NCI-H510A (cell line): ENCODE results near the gene PTCH1.
A peak's percentile ranks its signal among the peaks of the same experiment; 100 is the strongest.

Source experiments
- DNase-seq: peaks from one replicate; lab custom pipeline; 2025; lab: John Stamatoyannopoulos, UW

Gene PTCH1

DNA sequence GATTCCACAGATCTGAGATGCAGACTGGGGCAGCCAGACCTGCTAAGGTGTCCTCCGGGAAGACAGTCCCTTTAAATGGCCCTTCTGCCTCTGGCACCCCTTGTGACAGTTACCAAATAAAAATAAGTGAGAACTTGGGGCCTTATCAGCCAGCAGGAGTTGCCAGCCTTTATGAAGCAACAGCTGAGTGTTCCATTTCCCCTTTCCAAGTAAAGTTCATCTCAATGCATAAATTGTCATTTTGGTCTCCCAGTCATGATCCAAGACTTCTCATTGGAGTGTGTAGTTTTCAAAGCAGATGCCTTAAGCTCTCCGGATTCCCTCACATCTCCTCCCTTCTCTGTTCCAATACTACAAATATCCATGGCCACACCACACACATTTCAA is 4.1 kb downstream of the PTCH1 start:
- no peak for DNase-seq

GRCh38 chr9:95511952-95512708 is 4.6 kb downstream of the PTCH1 start:
- DNase-seq = no peak

DNA sequence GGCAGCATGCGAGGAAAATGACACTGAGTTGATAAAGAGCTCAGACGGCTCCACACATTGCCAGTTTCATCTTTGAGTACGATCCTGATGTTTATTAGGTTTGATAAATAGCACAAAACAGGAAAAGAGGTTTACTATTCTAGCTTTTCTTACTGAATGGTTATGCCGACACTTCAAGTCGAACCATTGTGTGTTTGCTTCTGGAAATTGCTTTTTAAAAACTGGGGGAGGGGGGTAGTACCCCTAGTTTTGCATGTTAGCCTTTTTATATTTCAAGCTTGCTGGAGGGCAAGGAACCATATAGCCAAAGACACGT is 5.2 kb downstream of the PTCH1 start:
- no peak for DNase-seq

DNA sequence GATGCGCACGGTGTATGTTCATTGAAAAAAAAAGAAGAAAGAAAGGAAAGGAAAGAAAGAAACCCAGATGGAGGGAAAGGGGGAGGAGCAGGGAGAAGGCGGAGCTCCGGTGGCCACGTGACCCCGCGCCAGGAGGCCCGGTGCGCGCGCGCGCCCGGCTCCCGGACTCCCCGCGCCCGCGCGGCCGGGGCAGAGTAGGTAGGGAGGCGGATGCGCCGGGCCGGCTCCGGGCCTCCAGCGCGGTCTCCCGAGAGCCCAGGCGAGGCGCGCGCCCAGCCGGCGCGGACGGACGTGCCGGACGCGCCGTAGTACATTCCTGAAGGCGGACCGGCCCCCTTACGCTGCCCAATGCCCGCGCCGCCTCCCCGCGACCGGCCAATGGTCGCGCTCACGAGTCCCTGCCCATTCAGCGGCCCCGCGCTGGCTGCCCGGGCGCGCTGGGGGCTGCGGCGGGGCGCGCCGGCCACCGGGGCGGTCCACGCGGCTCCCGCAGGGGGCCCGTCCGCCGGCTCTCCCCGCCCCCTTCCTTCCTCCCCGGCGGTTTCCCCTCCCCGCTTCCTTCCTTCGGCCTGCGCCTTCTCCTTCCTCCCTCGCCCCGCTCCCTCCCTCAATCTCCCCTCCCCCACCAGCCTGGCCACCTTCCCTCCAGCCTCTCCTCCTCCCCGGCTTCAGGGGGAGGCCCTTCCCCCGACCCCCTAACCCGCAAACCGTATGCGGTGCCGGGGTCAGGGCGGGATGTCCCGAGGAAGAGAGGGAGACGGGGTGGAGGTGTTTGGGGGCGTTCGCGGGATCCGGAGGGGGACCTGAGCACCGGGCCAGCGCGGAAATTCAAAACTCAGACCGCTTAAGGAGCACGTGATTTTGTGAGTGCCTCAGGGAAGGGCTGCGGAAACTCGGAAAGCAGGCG is 5.8 kb downstream of the PTCH1 start:
- DNase-seq = peak; percentile 93

DNA sequence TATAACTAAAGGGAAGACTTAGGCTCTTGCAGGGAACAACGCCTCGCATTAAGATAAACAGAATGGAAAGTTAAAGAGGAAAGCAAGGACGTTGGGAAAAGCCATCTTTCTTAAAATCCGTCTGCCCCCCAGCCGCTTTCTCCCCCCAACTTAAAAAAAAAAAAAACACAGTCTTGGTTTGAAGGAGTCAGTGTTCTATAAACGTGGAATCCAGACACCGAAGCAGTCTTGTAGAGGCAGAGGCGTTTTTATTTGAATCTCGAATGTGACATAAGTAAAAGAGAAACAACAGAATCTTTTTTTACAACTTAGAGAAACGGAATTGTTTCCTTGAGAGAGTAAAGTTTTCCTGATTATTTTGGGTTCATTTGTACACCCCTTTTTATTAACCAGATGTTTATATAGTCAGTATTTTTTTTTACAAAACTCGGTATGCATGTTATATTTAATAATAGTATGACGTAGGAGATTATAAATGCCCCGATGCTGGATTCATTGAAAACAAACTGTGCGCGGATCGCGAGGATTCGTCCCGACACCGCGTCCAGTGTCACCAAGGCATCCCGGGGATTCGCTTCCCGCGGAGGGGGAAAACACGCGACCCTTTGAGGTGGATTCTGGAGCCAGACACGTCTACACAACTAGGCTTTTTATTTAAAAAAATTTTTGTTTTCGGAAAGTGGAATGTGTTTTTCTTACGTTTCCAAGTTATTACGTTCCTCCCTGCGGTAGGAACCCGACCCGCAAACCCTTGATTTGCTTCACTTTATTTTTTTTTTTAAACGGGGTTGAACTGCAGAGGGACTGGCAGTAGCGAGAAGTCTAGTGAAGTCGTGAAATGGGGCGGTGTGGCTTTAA is 6.7 kb downstream of the PTCH1 start:
- DNase-seq = no peak

GRCh38 chr9:95508968-95509850 is 7.6 kb downstream of the PTCH1 start:
- peak; percentile 62 for DNase-seq

DNA sequence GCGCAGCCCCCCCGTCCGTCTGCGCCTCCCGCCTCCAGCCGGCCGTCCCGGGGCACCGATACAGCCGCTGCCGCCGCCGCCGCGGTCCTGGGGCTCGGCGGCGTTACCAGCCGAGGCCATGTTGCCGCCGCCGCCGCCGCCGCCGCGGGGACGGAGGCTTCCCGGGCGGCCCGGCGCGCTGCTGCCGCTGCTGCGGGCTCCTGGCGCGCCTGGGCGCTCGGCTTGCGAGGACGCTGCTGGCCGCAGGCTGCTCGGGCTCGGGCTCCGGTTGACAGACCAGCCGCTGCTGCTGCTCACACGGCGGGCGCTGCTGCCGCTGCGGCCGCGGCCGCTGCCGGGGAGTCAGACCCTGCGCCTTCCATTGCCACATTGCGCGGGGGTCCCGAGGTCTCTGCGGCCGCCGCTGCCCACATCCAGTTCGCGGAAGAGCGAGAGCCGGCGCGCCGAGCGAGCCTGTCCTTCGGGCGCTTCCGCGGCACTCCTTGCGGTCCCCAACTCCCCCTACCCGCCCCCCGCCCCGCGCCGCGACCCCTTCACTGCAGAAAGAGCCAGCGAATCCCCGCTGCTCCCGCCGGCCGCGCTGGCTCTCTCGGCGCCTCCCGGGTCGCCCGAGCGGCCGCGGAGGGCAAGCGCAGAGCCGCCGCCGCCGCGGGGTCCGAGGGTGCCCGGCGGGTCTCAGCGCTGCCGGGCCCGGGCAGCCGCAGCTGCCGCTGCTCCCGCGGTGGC is 8.4 kb downstream of the PTCH1 start:
- no peak for DNase-seq

DNA sequence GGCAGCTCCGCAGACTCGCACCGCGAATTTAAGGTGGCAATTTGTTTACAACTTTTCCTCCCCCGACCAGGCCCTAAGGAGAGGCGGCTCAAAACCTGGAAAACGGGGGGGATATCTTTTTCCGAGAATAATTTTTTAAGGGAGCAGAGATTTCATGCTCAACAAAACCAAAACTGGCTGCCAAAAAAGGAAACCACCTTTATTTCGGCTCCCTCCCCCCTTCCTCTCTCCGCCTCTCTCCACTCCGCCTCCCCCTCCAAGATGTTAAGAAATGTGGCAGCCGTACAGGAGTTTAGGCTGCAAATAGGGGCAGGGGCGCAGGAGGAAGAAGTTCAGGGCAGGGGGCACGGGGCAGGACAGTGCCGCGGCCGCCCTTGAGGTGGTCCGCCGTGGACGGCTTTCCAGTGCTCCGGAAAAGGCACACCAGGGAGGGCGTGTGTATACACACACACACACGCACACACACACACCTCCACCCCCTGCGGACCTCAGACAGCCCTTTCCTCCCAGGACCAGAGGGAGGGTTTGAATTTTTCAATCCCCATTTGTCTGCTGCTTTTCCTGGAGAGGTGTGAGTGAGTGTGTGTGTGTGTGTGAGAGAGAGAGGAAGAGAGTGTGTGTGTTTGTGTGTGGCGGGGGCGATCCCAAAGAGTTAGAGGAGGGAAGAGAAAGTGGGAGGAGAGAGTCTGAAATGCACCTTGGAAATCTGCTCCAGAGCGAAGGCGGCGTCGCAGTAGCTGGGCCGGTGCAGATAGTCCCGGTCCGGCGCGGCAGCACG is 9.1 kb downstream of the PTCH1 start:
- DNase-seq = no peak

GRCh38 chr9:95506678-95507463 is 9.9 kb downstream of the PTCH1 start:
- DNase-seq = no peak

GRCh38 chr9:95506428-95506677 is 10.4 kb downstream of the PTCH1 start:
- DNase-seq = no peak

GRCh38 chr9:95505717-95506427 is 10.9 kb downstream of the PTCH1 start:
- DNase-seq = peak; percentile 57

GRCh38 chr9:95505072-95505716 is 11.6 kb downstream of the PTCH1 start:
- DNase-seq = no peak

- DNase-seq = no peak
Measured at GRCh38 chr9:95504053-95504963, 12.5 kb downstream of the PTCH1 start.

DNA sequence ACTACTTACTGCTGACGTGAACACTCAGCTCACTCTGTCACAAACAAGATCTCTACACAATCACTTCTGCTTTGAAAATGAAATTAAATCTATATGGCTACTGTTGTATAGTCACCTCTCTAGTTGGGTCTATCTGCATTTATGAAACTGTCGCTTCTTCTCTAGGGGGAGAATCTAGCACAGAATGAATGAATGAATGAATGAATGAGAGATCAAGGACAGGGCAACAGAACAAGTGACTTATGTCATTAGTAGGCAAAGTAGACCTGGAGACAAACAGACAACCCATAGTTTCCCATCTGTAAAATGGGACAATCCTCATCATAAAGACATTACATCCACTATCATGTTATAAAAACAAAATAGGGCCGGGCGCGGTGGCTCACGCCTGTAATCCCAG is 13.4 kb downstream of the PTCH1 start:
- DNase-seq = no peak

GRCh38 chr9:95502248-95502647 is 14.5 kb downstream of the PTCH1 start:
- no peak for DNase-seq

- DNase-seq = no peak
Measured at GRCh38 chr9:95499847-95500246, 16.9 kb downstream of the PTCH1 start.

GRCh38 chr9:95499046-95499676 is 17.6 kb downstream of the PTCH1 start:
- DNase-seq = no peak
